Brain microvascular endothelial cell (primary cell): Measurements from ENCODE around the gene MAST2.
A peak's percentile ranks its signal among the peaks of the same experiment; 100 is the strongest.
"Not testable (repeated sequence)": the region's sequence is repeated elsewhere in the genome, so short reads cannot be mapped to it uniquely, and the experiment has no call there.

ENCODE experiments used
- DNase-seq: peaks from one replicate; pipeline ENCODE4 v3.0.0-alpha.2; 2020
- H3K27ac ChIP-seq: fragments of 250-450 bp; sonication (Bioruptor Pico); 2 replicates; pipeline ENCODE4 v1.5.1; 2020; ENCODE audit warnings: mild to moderate bottlenecking, moderate library complexity
- H3K27me3 ChIP-seq: fragments of 250-450 bp; sonication (Bioruptor Pico); replicated peaks from 2 replicates; pipeline ENCODE4 v1.5.1; 2020; ENCODE audit warnings: mild to moderate bottlenecking
- H3K36me3 ChIP-seq: fragments of 250-450 bp; sonication (Bioruptor Pico); replicated peaks from 2 replicates; pipeline ENCODE4 v1.5.1; 2020; ENCODE audit warnings: mild to moderate bottlenecking
- H3K4me3 ChIP-seq: 2 replicates; pipeline ENCODE4 v1.5.1; 2011; ENCODE audit warnings: low read depth, mild to moderate bottlenecking, control low read depth, low read length, moderate library complexity
- in situ Hi-C: cut with HindIII; loops from 2 replicates; pipeline ENCODE4 v1.10.0; 2017; ENCODE audit warnings: low sequenced_read_pairs, low pct_ligation_motif_present
- TF ChIP-seq, protein P1 (sequence below): IDR thresholded peaks from 2 replicates; pipeline ENCODE4 v1.5.1; 2011; ENCODE audit warnings: low read depth, mild to moderate bottlenecking, moderate library complexity, low read length, control low read depth, inconsistent platforms; ENCODE audit errors: missing control alignments

Gene MAST2

DNA sequence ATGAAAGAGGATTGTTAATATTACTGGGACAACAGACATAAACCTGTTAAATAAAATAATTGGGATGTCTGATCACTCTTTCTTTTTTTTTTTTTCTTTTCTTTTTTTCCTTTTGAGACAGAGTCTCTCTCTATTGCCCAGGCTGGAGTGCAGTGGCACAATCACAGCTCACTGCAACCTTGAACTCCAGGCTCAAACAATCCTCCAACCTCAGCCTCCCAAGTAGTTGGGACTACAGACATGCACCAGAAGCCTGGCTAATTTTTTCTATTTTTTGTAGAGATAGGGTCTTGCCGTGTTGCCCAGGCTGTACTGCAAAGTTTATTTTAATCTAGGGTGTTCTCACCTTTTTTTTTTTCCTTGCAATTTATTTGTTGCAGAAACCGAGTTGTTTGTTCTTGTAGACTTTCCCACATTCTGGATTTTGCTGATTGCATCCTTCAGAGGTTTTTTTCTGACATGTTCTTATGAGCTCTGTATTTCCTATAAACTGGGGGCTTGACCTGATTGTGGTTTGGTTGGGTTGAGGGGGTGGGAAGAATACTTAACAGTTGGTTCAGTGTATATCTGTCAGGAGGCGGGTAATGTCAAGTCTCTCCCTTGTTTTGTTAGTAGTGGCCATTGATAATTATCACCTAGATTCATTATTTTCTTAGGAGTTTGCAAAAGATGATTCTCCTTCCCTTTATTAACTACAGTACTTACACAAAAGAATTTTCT lies 125.2 kb downstream of the MAST2 start:
- no peak overlapping the region for H3K4me3 ChIP-seq
- in situ Hi-C loops, result no loop called here
- DNase-seq, result peak; percentile 25
- no peaks in the 10 kb centered on the region for H3K36me3 ChIP-seq
- H3K27me3 ChIP-seq, result no peaks in the 10 kb centered on the region
- peak overlapping the region; percentile 41 for H3K27ac ChIP-seq
- TF ChIP-seq, protein P1, sequence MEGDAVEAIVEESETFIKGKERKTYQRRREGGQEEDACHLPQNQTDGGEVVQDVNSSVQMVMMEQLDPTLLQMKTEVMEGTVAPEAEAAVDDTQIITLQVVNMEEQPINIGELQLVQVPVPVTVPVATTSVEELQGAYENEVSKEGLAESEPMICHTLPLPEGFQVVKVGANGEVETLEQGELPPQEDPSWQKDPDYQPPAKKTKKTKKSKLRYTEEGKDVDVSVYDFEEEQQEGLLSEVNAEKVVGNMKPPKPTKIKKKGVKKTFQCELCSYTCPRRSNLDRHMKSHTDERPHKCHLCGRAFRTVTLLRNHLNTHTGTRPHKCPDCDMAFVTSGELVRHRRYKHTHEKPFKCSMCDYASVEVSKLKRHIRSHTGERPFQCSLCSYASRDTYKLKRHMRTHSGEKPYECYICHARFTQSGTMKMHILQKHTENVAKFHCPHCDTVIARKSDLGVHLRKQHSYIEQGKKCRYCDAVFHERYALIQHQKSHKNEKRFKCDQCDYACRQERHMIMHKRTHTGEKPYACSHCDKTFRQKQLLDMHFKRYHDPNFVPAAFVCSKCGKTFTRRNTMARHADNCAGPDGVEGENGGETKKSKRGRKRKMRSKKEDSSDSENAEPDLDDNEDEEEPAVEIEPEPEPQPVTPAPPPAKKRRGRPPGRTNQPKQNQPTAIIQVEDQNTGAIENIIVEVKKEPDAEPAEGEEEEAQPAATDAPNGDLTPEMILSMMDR, result no peak

DNA sequence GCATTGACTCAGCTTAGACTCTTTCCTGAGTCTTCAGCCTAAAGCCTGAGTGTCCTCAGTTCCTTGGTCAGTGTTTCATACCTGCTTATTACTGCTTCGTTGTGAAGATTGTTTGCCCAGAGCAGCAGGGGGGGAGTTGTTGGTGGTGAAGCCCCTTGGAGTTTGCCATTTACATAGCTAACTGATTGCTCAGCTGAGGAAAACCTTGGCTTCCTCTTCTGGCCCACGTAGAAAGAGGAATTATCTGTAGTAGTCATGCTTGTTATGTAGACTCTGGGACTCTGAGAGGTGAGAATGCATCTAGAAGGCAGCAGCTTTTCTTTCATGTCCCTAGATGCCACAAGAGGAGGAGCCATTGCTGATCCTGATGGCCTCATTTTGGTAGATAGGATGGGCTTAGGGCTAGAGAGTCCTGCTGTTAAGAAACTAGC lies 125.9 kb downstream of the MAST2 start:
- no peaks in the 10 kb centered on the region for H3K36me3 ChIP-seq

DNA sequence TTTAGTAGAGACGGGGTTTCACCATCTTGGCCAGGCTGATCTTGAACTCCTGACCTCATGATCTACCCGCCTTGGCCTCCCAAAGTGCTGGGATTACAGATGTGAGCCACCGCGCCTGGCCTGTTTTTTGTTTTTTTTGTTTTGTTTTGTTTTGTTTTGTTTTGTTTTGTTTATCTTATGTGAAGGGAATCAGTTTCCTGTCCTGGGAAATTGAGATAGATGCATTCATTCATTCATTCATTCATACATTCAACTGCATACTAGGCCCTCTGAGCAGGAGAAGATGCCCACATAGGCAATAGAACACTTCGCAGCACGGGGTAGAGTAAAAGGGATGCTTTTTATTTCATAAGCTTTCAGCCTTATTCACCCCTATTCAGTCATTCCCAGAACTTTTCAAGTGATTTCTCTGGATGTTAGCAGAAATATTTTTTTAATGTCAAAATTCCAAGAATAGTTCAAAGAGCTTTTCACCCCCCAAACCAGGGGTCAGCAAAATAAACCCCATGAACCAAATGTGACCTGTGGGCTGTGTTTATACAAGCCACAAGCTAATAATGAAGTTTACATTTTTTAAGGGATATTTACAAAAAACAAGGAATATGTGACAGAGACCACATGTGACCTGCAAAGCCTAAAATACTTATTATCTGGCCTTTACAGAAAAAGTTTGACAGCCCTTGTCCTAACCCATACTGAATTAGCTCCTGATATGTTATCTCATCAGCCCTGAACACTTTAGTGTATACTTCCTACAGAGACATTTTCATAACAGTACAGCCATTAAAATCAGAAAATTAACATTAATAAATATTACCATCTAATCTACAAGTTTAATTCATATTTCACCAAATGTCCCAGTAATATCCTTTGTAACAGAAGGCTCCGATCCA lies 127.1 kb downstream of the MAST2 start:
- H3K27me3 ChIP-seq, result no peaks in the 10 kb centered on the region
- in situ Hi-C loops, result no loop called here
- no peaks in the 10 kb centered on the region for H3K36me3 ChIP-seq
- DNase-seq, result no peak
- H3K4me3 ChIP-seq, result no peak overlapping the region
- no peak overlapping the region for H3K27ac ChIP-seq
- TF ChIP-seq, protein P1, result no peak

More for the DNA sequence above, 125.9 kb downstream of the MAST2 start:
- peak; percentile 88 for DNase-seq
- Histone ChIP-seq H3K27ac (peak overlapping the region; percentile 41), H3K4me3 (no peak overlapping the region), H3K27me3 (no peaks in the 10 kb centered on the region)
- in situ Hi-C loops, result no loop called here
- TF ChIP-seq, protein P1, result no peak

DNA sequence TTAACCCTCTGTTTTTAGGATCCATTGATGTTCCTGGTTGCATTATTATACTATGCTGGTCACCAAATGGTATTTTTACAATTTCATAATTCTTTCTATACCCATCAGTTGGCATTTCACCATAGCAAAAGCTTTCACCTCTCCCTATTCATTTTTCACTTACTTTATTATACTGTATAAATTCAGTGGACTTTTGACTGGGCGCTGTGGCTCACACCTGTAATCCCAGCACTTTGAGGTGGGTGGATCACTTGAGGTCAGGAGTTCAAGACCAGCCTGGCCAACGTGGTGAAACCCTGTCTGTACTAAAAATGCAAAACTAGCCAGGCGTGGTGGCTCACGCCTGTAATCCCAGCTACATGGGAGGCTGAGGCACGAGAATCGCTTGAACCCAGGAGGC lies 128.8 kb downstream of the MAST2 start:
- H3K36me3 ChIP-seq, H3K27me3 ChIP-seq, H3K4me3 ChIP-seq, DNase-seq, in situ Hi-C loops, H3K27ac ChIP-seq: not testable (repeated sequence)

DNA sequence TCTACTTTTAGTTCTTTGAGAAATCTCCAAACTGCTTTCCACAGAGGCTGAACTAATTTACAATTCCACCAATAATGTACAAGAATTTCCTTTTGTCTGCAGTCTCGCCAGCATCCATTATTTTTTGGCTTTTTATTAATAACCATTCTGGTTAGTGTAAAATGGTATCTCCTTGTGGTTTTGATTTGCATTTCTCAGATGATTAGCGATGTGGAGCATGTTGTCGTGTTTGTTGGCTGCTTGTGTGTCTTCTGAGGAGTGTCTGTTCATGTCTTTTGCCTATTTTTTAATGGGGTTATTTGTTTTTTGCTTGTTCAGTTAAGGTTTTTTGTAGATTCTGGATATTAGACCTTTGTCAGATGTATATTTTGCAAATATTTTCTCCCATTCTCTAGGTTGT lies 131.5 kb downstream of the MAST2 start:
- no peaks in the 10 kb centered on the region for H3K27me3 ChIP-seq
- in situ Hi-C loops, result no loop called here
- no peak overlapping the region for H3K4me3 ChIP-seq
- no peak overlapping the region for H3K27ac ChIP-seq
- no peak for DNase-seq
- TF ChIP-seq, protein P1, result no peak
- H3K36me3 ChIP-seq, result no peaks in the 10 kb centered on the region

DNA sequence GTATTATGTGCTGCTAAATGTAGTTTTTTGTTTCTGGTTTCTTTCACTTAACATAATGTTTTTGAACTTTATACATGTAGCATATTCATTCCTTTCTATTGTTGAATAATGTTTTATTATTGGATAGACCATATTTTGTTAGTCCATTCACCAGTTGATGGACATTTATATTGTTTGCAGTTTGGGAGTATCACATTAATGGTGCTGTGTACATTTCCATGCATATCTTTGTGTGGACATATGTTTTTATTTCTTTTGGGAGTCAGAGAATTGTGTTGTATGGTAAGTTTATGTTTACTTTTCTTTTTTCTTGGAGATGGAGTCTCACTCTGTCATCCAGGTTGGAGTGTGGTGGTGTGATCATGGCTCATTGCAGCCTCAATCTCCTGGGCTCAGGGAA lies 134.6 kb downstream of the MAST2 start:
- TF ChIP-seq, protein P1, result no peak
- Histone ChIP-seq H3K27me3 (no peaks in the 10 kb centered on the region), H3K27ac (no peak overlapping the region), H3K4me3 (no peak overlapping the region), H3K36me3 (no peaks in the 10 kb centered on the region)
- in situ Hi-C loops, result no loop called here
- no peak for DNase-seq
